GM21390 (cell line): ENCODE results near the gene BCAS4.

Experiments used
- ATAC-seq: cut with Tn5 transposase; IDR thresholded peaks from one replicate; pipeline ENCODE4 v1.9.1; 2021; ENCODE audit not compliant: unreplicated experiment

Gene BCAS4

DNA sequence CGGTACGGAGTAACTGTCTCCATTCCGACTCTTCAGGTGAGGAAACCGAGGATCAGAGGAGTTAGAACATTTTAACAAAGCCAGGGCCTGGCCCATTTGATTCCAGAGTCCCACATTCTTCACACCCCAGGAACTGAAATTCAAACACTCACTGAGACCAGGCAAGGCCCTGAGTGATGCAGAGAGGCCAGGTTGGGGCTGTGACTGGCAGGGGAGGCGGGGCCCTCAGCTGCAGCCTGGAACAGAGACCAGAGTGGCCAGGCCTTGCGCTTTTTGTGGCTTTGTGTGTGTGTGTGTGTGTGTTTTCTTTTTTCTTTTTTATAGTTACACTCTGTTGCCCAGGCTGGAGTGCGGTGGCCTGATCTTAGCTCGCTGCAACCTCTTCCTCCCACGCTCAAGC lies 57.2 kb downstream of the BCAS4 start:
- no peak for ATAC-seq

DNA sequence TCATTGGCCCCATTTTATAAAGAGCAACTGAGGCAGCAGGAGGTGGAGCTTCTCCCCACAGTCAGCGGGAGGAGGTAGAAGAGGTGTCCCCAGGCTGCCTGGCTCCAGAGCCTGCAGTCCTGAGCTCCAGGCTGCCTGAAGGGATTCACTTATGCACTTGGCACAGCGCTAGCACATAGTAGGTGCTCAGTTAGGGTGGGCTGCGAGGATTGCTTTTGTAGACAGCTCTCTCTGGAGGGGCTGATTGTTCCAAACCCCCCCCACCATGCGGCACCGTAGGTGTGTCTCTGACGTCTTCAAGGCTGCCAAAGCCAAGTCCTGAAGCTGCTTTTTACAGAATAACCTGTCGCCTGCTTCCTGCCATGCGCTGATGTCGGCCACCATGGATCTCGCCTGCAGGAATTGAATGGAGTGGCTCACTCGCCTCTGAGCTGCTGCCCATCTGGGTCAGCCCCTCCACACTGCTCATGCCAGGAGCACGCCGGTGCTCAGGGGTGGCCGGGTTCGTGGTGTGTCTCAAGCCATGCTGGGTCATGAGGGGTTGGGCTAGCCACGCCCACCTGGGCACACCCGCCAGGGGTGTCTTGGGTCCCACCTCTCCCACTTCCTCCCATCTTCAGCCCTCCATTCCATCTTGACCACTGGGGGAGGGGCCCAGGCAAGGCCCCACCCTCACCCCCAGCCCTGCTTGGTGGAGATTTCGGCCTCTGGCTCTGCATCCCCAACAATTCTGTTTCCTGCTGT lies 59.8 kb downstream of the BCAS4 start:
- no peak for ATAC-seq

DNA sequence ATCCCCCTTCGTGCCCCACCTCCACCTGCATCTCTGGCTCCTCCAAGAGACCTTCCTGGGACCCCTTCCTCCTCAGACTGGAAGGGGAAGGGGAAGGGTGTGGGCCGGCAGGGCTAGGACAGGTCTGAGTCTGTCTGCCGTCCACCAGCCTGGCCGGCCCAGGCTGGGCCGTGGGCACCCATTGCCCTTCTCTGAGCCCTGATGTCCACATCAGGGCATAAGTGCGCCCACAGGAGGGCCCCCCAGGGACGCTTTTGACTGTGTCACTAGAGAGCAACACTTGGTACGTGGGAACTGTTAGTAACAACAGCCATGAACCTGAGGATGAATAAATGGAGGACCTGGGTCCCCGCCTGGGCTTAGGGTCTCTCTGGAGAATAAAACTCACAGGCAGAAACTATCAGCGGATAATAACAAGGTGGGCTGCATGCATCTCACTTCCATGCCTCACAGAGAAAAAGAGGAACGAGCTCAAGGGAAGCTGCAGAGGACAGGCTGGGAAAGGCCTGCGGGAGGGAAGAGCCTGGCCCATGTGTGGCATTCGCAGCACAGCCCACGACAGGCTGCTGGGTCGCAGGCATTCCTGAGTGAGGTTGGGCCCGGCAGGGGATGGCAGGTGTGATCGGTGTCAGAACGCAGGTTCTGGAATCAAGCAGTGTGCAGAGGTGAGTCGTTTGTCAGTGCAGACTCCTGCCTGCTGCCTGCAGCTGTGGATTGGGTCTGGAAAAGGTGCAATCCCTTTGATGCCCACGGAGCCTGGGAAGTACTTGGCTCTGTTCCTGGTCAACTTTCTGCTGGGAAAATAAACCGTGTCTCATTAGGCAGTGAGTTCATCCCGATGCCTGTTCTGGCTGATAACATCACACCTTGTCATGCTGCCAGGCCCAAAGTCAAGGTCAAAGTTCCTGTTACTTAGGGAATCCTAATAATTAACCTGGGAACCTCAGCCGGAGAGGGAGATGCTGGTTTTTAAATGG lies 60.9 kb downstream of the BCAS4 start:
- no peak for ATAC-seq

DNA sequence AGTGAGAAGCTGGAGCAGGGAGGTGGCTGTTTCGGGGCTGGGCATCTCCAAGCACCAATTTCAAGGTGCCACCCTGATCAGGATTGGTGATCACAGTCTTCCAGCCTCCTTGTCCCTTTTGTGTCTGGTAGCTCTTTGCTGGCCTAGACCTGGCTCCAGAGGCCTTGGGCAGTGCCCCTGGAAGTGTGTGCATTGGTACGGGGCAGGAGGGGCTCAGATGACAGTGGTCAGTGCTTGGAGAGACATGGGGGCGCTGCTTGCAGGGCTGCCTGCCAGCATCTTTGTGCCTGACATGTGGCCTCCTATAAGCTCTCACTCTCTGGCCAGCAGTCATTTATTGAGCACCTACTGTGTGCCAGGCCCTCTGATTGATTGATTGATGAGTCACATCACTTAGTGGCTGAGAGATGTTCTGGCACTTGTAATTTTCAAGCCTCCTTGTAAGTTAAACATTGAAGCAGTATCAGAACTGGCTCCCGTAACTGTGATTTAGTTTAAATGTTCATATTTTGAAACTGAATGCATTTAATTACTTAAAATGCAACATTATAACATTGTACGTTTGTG lies 61.7 kb downstream of the BCAS4 start:
- no peak for ATAC-seq

DNA sequence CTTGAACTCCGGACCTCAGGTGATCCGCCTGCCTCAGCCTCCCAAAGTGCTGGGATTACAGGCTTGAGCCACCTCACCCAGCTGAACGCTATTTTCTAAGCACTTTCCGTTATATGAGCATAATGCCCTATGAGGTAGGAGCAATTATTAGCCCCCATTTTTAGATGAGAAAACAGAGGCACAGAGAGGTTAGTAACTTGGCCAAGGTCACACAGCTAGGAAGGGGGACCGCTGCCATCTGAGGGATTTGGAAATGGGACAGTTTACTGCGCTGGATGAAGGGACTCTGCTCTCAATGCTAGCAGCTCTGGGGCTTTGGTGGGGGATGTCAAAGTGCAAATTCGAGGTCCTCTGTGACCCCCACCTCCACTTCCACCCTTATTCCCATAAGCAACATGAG lies 62.5 kb downstream of the BCAS4 start:
- ATAC-seq, result no peak

DNA sequence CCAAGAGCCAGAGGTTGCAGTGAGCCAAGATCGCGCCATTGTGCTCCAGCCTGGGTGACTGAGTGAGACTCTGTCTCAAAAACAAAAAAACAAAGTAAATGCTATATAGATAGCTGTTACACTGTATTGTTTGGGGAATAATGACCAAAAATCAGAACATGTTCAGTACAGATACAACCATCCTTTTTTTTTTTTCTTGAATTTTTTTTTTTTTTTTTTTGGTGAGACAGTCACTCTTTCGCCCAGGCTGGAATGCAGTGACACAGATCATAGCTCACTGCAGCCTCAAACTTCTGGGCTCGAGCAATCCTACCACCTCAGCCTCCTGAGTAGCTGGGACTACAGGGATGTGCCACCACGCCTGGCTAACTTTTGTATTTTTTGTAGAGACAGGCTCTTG lies 63.7 kb downstream of the BCAS4 start:
- no peak for ATAC-seq

GRCh38 chr20:50859161-50859560 lies 64.3 kb downstream of the BCAS4 start:
- ATAC-seq, result no peak

- ATAC-seq, result no peak
These were observed 66.2 kb downstream of the BCAS4 start for GRCh38 chr20:50861012-50861411.

GRCh38 chr20:50862546-50862945 lies 67.7 kb downstream of the BCAS4 start:
- no peak for ATAC-seq

- ATAC-seq, result no peak
These were observed 70.3 kb downstream of the BCAS4 start for GRCh38 chr20:50865114-50865513.

- no peak for ATAC-seq
These were observed 70.7 kb downstream of the BCAS4 start for GRCh38 chr20:50865591-50865990.

DNA sequence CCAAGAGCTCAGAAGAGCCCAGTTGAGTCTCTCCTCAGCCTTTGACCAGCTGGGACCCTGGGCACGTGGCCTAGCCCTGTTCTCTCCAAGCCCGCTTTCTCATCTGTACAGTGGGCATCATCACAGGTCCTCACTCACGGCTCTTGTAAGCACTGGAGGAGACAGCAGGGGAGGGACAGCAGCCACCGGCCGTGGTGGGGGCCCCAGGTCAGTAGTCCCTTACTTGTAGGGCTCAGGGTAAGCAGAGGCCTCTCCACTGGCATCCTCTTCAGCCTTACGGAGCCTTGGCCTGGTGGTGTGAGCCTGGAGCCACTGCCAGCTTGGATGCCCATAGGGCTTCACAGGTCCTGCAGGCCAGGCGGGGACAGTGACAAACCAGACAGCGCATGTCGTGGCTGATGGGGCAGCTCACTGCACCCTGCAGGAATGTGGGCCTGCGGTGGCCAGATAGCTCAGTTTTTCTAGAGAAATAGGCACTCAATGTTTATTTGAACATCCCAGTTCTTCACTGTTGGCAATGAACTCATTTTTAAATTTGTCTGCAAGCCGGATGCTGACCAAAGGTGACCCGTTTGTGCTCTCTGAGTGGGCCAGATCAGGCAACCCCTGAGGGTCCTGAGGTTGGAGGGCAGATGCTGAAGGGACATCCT lies 71.3 kb downstream of the BCAS4 start:
- ATAC-seq, result no peak

- no peak for ATAC-seq
These were observed 72.0 kb downstream of the BCAS4 start for GRCh38 chr20:50866831-50867230.

DNA sequence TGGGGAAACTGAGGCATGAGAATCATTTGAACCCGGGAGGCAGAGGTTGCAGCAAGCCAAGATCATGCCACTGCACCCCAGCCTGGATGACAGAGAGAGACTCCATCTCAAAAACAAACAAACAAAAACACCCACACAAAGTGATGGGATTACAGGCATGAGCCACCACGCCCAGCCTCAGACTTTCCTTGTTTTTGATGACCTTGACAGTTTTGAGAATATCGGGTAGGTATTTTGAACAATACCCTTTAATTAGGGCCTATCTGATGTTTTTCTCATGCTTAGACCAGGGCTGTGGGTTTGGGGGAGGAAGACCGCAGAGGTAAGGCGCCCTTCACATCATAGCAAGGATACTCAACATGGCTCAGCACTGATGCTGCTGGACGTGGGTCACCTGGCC lies 72.9 kb downstream of the BCAS4 start:
- ATAC-seq, result no peak

DNA sequence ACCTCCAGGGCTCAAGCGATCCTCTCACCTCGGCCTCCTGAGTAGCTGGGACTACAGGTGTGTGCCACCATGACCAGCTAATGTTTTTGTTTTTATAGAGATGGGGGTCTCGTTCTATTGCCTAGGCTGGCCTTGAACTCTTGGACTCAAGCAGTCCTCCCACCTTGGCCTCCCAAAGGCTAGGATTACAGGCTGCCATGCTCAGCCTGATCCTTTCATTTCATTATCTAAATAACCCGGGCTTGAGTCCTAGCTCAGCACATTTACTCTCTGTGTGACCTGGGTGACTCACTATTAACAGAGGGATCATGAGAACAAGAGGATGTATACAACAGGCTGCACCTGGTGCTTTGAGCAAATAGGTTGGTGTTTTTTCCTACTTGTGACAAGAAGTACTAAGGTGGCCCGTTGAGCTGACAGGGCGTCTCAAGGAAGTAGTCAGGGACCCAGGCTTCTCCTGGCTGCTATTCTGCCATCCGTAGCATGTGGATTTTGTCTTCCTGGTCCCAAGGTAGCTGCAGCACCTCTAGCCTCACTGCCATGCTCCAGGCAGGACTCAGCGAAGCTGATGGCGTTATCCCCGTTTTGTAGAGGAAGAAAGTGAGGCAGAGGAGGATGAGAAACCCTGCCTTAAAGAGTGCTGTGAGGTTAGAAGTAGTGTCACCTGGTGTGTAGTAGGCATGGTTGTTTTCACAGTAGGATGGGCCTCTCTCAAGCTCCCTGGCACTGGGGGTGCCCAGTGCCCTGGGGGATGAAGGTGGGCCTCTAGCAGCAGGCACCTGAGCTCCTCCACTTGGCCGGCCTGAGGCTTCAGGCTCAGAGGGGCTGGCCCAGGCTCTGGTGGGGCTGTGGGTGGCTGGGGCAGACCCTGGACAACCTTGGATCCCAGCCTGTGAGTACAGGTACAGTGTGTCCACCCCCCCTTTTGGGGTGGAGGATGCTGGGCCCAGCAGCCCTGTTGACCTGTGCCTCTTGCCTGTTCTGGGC lies 73.9 kb downstream of the BCAS4 start:
- ATAC-seq, result no peak

GRCh38 chr20:50870561-50871161 lies 75.8 kb downstream of the BCAS4 start:
- ATAC-seq, result no peak

- no peak for ATAC-seq
These were observed 77.9 kb downstream of the BCAS4 start for GRCh38 chr20:50872560-50873425.

DNA sequence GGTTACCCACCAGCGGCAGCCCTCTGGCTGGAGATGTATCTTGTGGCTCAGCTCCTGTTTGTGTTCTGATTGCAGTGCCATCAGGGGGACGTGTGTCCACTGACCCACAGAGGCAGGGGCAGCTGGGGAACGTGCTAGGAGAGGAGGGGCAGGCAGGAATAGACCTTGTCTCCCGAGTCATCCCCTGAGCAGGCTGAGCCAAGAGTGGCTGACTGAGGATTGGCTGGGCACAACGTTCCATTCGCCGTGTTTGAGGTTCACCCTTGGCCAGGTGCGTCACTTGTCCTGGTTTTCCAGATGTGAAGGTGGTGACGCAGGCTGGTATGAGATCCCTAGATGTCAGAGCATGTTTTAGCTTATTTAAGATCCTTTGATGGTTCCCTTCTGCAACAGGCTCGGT lies 78.7 kb downstream of the BCAS4 start:
- no peak for ATAC-seq
